BLaER1 treated with 17β-estradiol and CSF1 and Interleukin-3, amounts not matched to agents 10 nM and 100 nM (cell line): ENCODE results near the gene NAT8L.

Experiments
- H3K27ac ChIP-seq, 11 experiments: shearing (Covaris generic); formaldehyde crosslinking; 2 replicates each; pipeline ENCODE4 v1.8.1; 2022
- H3K27me3 ChIP-seq, 11 experiments: shearing (Covaris generic); formaldehyde crosslinking; 2 replicates each; pipeline ENCODE4 v1.8.1; 2022
- H3K36me3 ChIP-seq, 11 experiments: shearing (Covaris generic); formaldehyde crosslinking; 2 replicates each; pipeline ENCODE4 v1.8.1; 2022
- H3K4me1 ChIP-seq, 10 experiments: shearing (Covaris generic); formaldehyde crosslinking; 2 replicates each; pipeline ENCODE4 v1.8.1; 2022
- H3K4me2 ChIP-seq, 11 experiments: shearing (Covaris generic); formaldehyde crosslinking; 2 replicates each; pipeline ENCODE4 v1.8.1; 2022
- H3K4me3 ChIP-seq, 10 experiments: shearing (Covaris generic); formaldehyde crosslinking; 2 replicates each; pipeline ENCODE4 v1.8.1; 2022
- H3K9ac ChIP-seq, 11 experiments: shearing (Covaris generic); formaldehyde crosslinking; 2 replicates each; pipeline ENCODE4 v1.8.1; 2022
- H3K9me3 ChIP-seq, 11 experiments: shearing (Covaris generic); formaldehyde crosslinking; replicated peaks in 1 of 11; 2 replicates each; pipeline ENCODE4 v1.8.1; 2022
- H4K20me1 ChIP-seq, 11 experiments: shearing (Covaris generic); formaldehyde crosslinking; 2 replicates each; pipeline ENCODE4 v1.8.1; 2022
- Cebpa-rat ChIP-seq, 11 experiments: shearing (Covaris generic); IDR thresholded peaks; 2 replicates each; pipeline ENCODE4 v1.8.1; 2022

NAT8L gene

GRCh38 chr4:2069161-2069971 is 10.2 kb downstream of the NAT8L start:
- H3K9ac ChIP-seq: no peak overlapping the region
- H3K36me3 ChIP-seq: peaks cover 0 to 6% (median 0%) of the 10 kb centered on the region in 11 experiments; a peak in 7 of 22 replicates
- H3K27me3 ChIP-seq: no peaks in the 10 kb centered on the region
- no peak overlapping the region for H3K4me3 ChIP-seq
- H4K20me1 ChIP-seq: peaks cover 0 to 42% (median 23%) of the 10 kb centered on the region in 11 experiments; a peak in 14 of 22 replicates
- H3K27ac ChIP-seq: no peak overlapping the region
- H3K9me3 ChIP-seq: no peaks in the 10 kb centered on the region
- H3K4me1 ChIP-seq: peaks cover 0 to 30% (median 9%) of the 10 kb centered on the region in 10 experiments; a peak in 9 of 20 replicates
- H3K4me2 ChIP-seq: no peak overlapping the region
- TF ChIP-seq Cebpa-rat (IDR thresholded peaks at IDR 0.05): no peak

- no peaks in the 10 kb centered on the region for H3K9me3 ChIP-seq
- H3K36me3 ChIP-seq: no peaks in the 10 kb centered on the region
- no peak overlapping the region for H3K27ac ChIP-seq
- no peak overlapping the region for H3K4me3 ChIP-seq
- no peak overlapping the region for H3K9ac ChIP-seq
- no peaks in the 10 kb centered on the region for H3K27me3 ChIP-seq
- H4K20me1 ChIP-seq: peaks cover 0 to 43% (median 23%) of the 10 kb centered on the region in 11 experiments; a peak in 14 of 22 replicates
- no peak overlapping the region for H3K4me2 ChIP-seq
- H3K4me1 ChIP-seq: peaks cover 0 to 35% (median 12%) of the 10 kb centered on the region in 10 experiments; a peak in 10 of 20 replicates
- no peak for TF ChIP-seq Cebpa-rat (IDR thresholded peaks at IDR 0.05)
Observed at GRCh38 chr4:2069986-2070385, 10.9 kb downstream of the NAT8L start.

- Histone ChIP-seq H4K20me1 (peaks cover 0 to 43% (median 22%) of the 10 kb centered on the region in 11 experiments; a peak in 14 of 22 replicates), H3K27ac (no peak overlapping the region), H3K4me1 (peaks cover 0 to 42% (median 18%) of the 10 kb centered on the region in 10 experiments; a peak in 13 of 20 replicates), H3K4me2 (no peak overlapping the region), H3K27me3 (no peaks in the 10 kb centered on the region), H3K36me3 (no peaks in the 10 kb centered on the region), H3K9ac (no peak overlapping the region), H3K4me3 (no peak overlapping the region), H3K9me3 (no peaks in the 10 kb centered on the region)
- no peak for TF ChIP-seq Cebpa-rat (IDR thresholded peaks at IDR 0.05)
Observed at GRCh38 chr4:2070421-2071251, 11.5 kb downstream of the NAT8L start.

GRCh38 chr4:2071252-2071911 is 12.3 kb downstream of the NAT8L start:
- peaks cover under 1 to 46% (median 26%) of the 10 kb centered on the region in 10 experiments; a peak in 17 of 20 replicates for H3K4me1 ChIP-seq
- no peak overlapping the region for H3K4me3 ChIP-seq
- peaks cover 0 to 37% (median 15%) of the 10 kb centered on the region in 11 experiments; a peak in 14 of 22 replicates for H4K20me1 ChIP-seq
- no peaks in the 10 kb centered on the region for H3K27me3 ChIP-seq
- no peak overlapping the region for H3K27ac ChIP-seq
- no peaks in the 10 kb centered on the region for H3K36me3 ChIP-seq
- no peak for TF ChIP-seq Cebpa-rat (IDR thresholded peaks at IDR 0.05)
- H3K9me3 ChIP-seq: no peaks in the 10 kb centered on the region
- no peak overlapping the region for H3K9ac ChIP-seq
- H3K4me2 ChIP-seq: no peak overlapping the region

GRCh38 chr4:2071912-2072867 is 13.1 kb downstream of the NAT8L start:
- Histone ChIP-seq H3K4me2 (no peak overlapping the region), H3K9me3 (no peaks in the 10 kb centered on the region)
- no peak for TF ChIP-seq Cebpa-rat (IDR thresholded peaks at IDR 0.05)

GRCh38 chr4:2072971-2073807 is 14.1 kb downstream of the NAT8L start:
- Histone ChIP-seq H3K27me3 (peaks cover 0 to 5% (median 0%) of the 10 kb centered on the region in 11 experiments; a peak in 2 of 22 replicates), H3K9ac (no peak overlapping the region), H3K27ac (no peak overlapping the region), H3K4me3 (no peak overlapping the region), H4K20me1 (peaks cover 0 to 20% (median 0%) of the 10 kb centered on the region in 11 experiments; a peak in 4 of 22 replicates), H3K9me3 (no peaks in the 10 kb centered on the region), H3K36me3 (no peaks in the 10 kb centered on the region), H3K4me2 (peak overlapping the region in 2 of 11 experiments; percentile 7 to 11; a peak in 2 of 22 replicates), H3K4me1 (peaks cover 18 to 48% (median 36%) of the 10 kb centered on the region in 10 experiments)
- TF ChIP-seq Cebpa-rat (IDR thresholded peaks at IDR 0.05): no peak

More at GRCh38 chr4:2071912-2072867, 13.1 kb downstream of the NAT8L start:
- Histone ChIP-seq H3K9ac (no peak overlapping the region), H3K27me3 (no peaks in the 10 kb centered on the region; a peak in 1 of 22 replicates), H3K4me1 (peaks cover 8 to 46% (median 29%) of the 10 kb centered on the region in 10 experiments), H3K4me3 (no peak overlapping the region), H3K27ac (no peak overlapping the region), H3K36me3 (no peaks in the 10 kb centered on the region), H4K20me1 (peaks cover 0 to 29% (median 7%) of the 10 kb centered on the region in 11 experiments; a peak in 13 of 22 replicates)

GRCh38 chr4:2073808-2074481 is 14.8 kb downstream of the NAT8L start:
- Histone ChIP-seq H3K4me3 (no peak overlapping the region), H3K4me1 (peaks cover 25 to 55% (median 44%) of the 10 kb centered on the region in 10 experiments), H3K9ac (no peak overlapping the region), H3K27ac (no peak overlapping the region), H3K27me3 (peaks cover 0 to 12% (median 0%) of the 10 kb centered on the region in 11 experiments; a peak in 2 of 22 replicates), H4K20me1 (peaks cover 0 to 20% (median 0%) of the 10 kb centered on the region in 11 experiments; a peak in 2 of 22 replicates), H3K36me3 (no peaks in the 10 kb centered on the region), H3K9me3 (no peaks in the 10 kb centered on the region), H3K4me2 (peak overlapping the region in 2 of 11 experiments; percentile 7 to 11; a peak in 2 of 22 replicates)
- no peak for TF ChIP-seq Cebpa-rat (IDR thresholded peaks at IDR 0.05)
